ENCODE measurements around the gene CXCR6.

DNA sequence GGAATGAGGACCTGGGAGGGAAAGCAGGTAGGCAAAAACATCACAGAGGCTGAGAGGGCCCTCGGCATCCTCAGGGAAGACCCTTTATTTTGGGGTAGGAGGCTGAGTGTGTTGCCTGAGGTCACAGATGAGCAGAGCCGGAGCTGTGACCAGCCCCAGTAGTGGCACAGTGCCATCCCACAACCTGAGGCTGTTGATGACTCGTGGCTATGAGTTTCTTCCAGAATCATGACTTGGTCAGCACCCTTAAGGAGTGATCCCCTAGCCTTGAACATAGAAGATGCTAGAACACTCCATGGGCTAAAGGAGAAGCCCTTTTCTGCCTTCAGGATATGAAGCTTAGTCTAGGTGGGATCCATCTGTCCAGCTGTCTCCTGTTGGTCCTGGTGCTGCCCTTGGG is 19.5 kb upstream of the CXCR6 start:
- TF ChIP-seq, protein P1, sequence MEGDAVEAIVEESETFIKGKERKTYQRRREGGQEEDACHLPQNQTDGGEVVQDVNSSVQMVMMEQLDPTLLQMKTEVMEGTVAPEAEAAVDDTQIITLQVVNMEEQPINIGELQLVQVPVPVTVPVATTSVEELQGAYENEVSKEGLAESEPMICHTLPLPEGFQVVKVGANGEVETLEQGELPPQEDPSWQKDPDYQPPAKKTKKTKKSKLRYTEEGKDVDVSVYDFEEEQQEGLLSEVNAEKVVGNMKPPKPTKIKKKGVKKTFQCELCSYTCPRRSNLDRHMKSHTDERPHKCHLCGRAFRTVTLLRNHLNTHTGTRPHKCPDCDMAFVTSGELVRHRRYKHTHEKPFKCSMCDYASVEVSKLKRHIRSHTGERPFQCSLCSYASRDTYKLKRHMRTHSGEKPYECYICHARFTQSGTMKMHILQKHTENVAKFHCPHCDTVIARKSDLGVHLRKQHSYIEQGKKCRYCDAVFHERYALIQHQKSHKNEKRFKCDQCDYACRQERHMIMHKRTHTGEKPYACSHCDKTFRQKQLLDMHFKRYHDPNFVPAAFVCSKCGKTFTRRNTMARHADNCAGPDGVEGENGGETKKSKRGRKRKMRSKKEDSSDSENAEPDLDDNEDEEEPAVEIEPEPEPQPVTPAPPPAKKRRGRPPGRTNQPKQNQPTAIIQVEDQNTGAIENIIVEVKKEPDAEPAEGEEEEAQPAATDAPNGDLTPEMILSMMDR (IDR thresholded peaks at IDR 0.05): no peak
- no peak for TF ChIP-seq POLR2A (IDR thresholded peaks at IDR 0.05)
- no peak for TF ChIP-seq EP300 (IDR thresholded peaks at IDR 0.05)
